Fibroblast of lung (primary cell): ENCODE data around the gene ASB6. TPM values are rescaled to one million over a fixed set of nuclear protein-coding genes. Genes with fewer than 3 reads are reported as not detected.

Experiments used
- DNase-seq, 2 donors: peaks; one replicate each; pipeline versions ENCODE4 v3.0.0 to v3.0.0-alpha.2; 2010; ENCODE audit warnings: low read depth in 2 of 2
- H2AFZ ChIP-seq: 2 replicates; pipeline ENCODE4 v1.5.1; 2012; ENCODE audit warnings: low read length, control low read depth, inconsistent platforms
- H3K27ac ChIP-seq: 2 replicates; pipeline ENCODE4 v1.5.1; 2011; ENCODE audit warnings: low read length, control low read depth; ENCODE audit not compliant: insufficient read depth
- H3K27me3 ChIP-seq: 2 replicates; pipeline ENCODE4 v1.5.1; 2011; ENCODE audit warnings: mild to moderate bottlenecking, low read length; ENCODE audit not compliant: control insufficient read depth, insufficient read depth
- H3K36me3 ChIP-seq: 2 replicates; pipeline ENCODE4 v1.5.1; 2011; ENCODE audit warnings: low read length; ENCODE audit not compliant: control insufficient read depth, insufficient read depth
- H3K4me1 ChIP-seq: 2 replicates; pipeline ENCODE4 v1.5.1; 2011; ENCODE audit warnings: low read length; ENCODE audit not compliant: control insufficient read depth, insufficient read depth; ENCODE audit errors: extremely low read depth
- H3K4me2 ChIP-seq: 2 replicates; pipeline ENCODE4 v1.5.1; 2011; ENCODE audit warnings: low read length, control low read depth; ENCODE audit not compliant: insufficient read depth; ENCODE audit errors: extremely low read depth
- H3K4me3 ChIP-seq, 4 experiments: fragments of 200-600 bp in 1 of 4; sonication (generic) in 1 of 4; replicated peaks in 1 of 4; 2 replicates each; pipeline ENCODE4 v1.5.1; 2011 to 2016; ENCODE audit warnings: low read length in 4 of 4, low read depth in 3 of 4, mild to moderate bottlenecking in 3 of 4, control low read depth in 2 of 4, inconsistent platforms in 1 of 4, mixed read lengths in 1 of 4; ENCODE audit not compliant: insufficient read depth in 1 of 4; ENCODE audit errors: control extremely low read depth in 1 of 4
- H3K79me2 ChIP-seq: 2 replicates; pipeline ENCODE4 v1.5.1; 2012; ENCODE audit warnings: mild to moderate bottlenecking, low read length, inconsistent platforms; ENCODE audit not compliant: control insufficient read depth, insufficient read depth
- H3K9ac ChIP-seq: 2 replicates; pipeline ENCODE4 v1.5.1; 2011; ENCODE audit warnings: mild to moderate bottlenecking, low read length, control low read depth; ENCODE audit not compliant: insufficient read depth
- H3K9me3 ChIP-seq: 2 replicates; pipeline ENCODE4 v1.5.1; 2012; ENCODE audit warnings: low read depth, low read length; ENCODE audit not compliant: control insufficient read depth, insufficient read depth
- H4K20me1 ChIP-seq: 2 replicates; pipeline ENCODE4 v1.5.1; 2011; ENCODE audit warnings: low read length; ENCODE audit not compliant: control insufficient read depth, insufficient read depth; ENCODE audit errors: extremely low read depth
- EZH2 ChIP-seq: IDR thresholded peaks from 2 replicates; pipeline ENCODE4 v1.5.1; 2012; ENCODE audit warnings: low read length, control low read depth, mild to moderate bottlenecking; ENCODE audit errors: missing control alignments
- polyA plus RNA-seq, 2 donors: library from polyadenylated mRNA; depleted of rRNA in 1 of 2; stranded (reverse) in 1 of 2; unstranded in 1 of 2; fragments of >200 nt; gene quantifications; 2 replicates each; pipeline ENCODE4 v1.2.1, GENCODE V29; 2011 to 2012; ENCODE audit warnings: missing spikeins in 1 of 2
- total RNA-seq: library from RNA; depleted of rRNA; stranded (reverse); fragments of >200 nt; gene quantifications from 2 replicates; pipeline ENCODE4 v1.2.1, GENCODE V29; 2014
- TF ChIP-seq, protein P1 (sequence below), 2 donors: IDR thresholded peaks in 1 of 2; conservative IDR thresholded peaks in 1 of 2; 1 replicate in 1 of 2; 2 replicates in 1 of 2; pipeline ENCODE4 v1.5.1; 2011 to 2012; ENCODE audit warnings: low read length in 2 of 2, control low read depth in 1 of 2, inconsistent platforms in 1 of 2, low read depth in 1 of 2, mild to moderate bottlenecking in 1 of 2

ASB6 gene
- total and polyA plus RNA-seq, 2 donors (not counting 1 experiment from before 2014, with no cell fraction given): 14.4 to 15.4 TPM

- Histone ChIP-seq H3K9me3 (no peaks in the 10 kb centered on the region), H3K9ac (no peak overlapping the region), H3K27ac (no peak overlapping the region), H3K79me2 (no peaks in the 10 kb centered on the region), H3K4me1 (peaks cover 14% of the 10 kb centered on the region), H3K4me2 (no peak overlapping the region), H4K20me1 (no peaks in the 10 kb centered on the region), H3K4me3 (no peak overlapping the region), H2AFZ (peak overlapping the region; percentile 36), H3K27me3 (no peaks in the 10 kb centered on the region), H3K36me3 (no peaks in the 10 kb centered on the region)
- DNase-seq: no peak
- no peak for TF ChIP-seq EZH2
- TF ChIP-seq, protein P1, sequence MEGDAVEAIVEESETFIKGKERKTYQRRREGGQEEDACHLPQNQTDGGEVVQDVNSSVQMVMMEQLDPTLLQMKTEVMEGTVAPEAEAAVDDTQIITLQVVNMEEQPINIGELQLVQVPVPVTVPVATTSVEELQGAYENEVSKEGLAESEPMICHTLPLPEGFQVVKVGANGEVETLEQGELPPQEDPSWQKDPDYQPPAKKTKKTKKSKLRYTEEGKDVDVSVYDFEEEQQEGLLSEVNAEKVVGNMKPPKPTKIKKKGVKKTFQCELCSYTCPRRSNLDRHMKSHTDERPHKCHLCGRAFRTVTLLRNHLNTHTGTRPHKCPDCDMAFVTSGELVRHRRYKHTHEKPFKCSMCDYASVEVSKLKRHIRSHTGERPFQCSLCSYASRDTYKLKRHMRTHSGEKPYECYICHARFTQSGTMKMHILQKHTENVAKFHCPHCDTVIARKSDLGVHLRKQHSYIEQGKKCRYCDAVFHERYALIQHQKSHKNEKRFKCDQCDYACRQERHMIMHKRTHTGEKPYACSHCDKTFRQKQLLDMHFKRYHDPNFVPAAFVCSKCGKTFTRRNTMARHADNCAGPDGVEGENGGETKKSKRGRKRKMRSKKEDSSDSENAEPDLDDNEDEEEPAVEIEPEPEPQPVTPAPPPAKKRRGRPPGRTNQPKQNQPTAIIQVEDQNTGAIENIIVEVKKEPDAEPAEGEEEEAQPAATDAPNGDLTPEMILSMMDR (conservative IDR thresholded peaks at IDR 0.05 in 1 of 2, IDR thresholded peaks at IDR 0.05 in 1 of 2; ENCODE audit: low read depth in 1 of 2, low read length in 2 of 2): no peak
Observed at GRCh38 chr9:129602598-129603415, 39.1 kb downstream of the ASB6 start.

DNA sequence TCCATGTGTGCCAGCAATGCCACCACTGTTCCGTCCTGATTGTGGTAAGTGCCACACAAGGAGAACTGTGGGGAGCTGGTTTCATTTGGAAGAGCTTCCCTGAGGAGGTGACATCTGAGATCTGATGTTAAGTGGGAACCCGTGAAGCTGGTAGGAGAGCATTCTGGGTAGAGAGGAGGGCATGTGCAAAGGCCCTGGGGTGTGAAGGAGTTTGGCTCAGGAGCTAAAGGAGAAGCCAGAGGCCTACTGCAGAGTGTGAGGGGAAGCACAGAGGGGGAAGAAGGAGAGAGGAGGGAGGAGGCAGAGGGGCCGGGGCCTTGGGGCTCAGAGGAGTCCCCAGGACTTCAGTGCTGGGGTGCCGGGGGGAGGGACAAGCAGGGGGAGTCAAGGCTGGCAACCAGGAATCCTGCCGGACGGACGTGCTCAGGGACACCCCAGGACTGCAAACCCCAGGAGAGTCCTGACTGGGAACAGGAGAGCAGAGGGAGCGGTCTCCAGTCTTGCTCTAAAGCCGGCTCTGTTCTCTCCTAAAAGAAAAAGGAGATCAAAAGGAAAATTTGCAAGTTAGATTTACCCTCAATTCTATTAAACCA is 40.8 kb downstream of the ASB6 start:
- no peak overlapping the region for H3K27ac ChIP-seq
- peaks cover 16% of the 10 kb centered on the region for H3K4me1 ChIP-seq
- no peaks in the 10 kb centered on the region for H3K79me2 ChIP-seq

GRCh38 chr9:129598089-129598596 is 43.8 kb downstream of the ASB6 start:
- Histone ChIP-seq H3K36me3 (no peaks in the 10 kb centered on the region), H3K9me3 (no peaks in the 10 kb centered on the region), H3K9ac (no peak overlapping the region), H3K27me3 (no peaks in the 10 kb centered on the region), H3K4me2 (peak overlapping the region; percentile 90), H3K79me2 (no peaks in the 10 kb centered on the region), H4K20me1 (no peaks in the 10 kb centered on the region), H3K4me3 (peak overlapping the region in 3 of 4 experiments; percentile 51 to 64 (median 51)), H3K27ac (peak overlapping the region; percentile 74), H3K4me1 (peaks cover 16% of the 10 kb centered on the region), H2AFZ (no peak overlapping the region)
- DNase-seq: no peak
- TF ChIP-seq, protein P1 (conservative IDR thresholded peaks at IDR 0.05 in 1 of 2, IDR thresholded peaks at IDR 0.05 in 1 of 2; ENCODE audit: low read depth in 1 of 2, low read length in 2 of 2): no peak
- no peak for TF ChIP-seq EZH2

More for the DNA sequence above, 40.8 kb downstream of the ASB6 start:
- DNase-seq: no peak
- H3K4me2 ChIP-seq: no peak overlapping the region
- H3K9ac ChIP-seq: no peak overlapping the region
- no peaks in the 10 kb centered on the region for H3K9me3 ChIP-seq
- H3K36me3 ChIP-seq: no peaks in the 10 kb centered on the region
- no peaks in the 10 kb centered on the region for H4K20me1 ChIP-seq
- H3K27me3 ChIP-seq: no peaks in the 10 kb centered on the region
- no peak overlapping the region for H2AFZ ChIP-seq
- no peak overlapping the region for H3K4me3 ChIP-seq
- TF ChIP-seq, protein P1 (conservative IDR thresholded peaks at IDR 0.05 in 1 of 2, IDR thresholded peaks at IDR 0.05 in 1 of 2; ENCODE audit: low read depth in 1 of 2, low read length in 2 of 2): no peak
- no peak for TF ChIP-seq EZH2
